Osteoblast (primary cell): ENCODE data around the gene ZDHHC8. TPM values are rescaled to one million over a fixed set of nuclear protein-coding genes. Genes with fewer than 3 reads are reported as not detected.

Experiments used
- DNase-seq: peaks from one replicate; pipeline ENCODE4 v3.0.0; 2011; ENCODE audit warnings: low spot score, mixed read lengths; ENCODE audit not compliant: insufficient read length; ENCODE audit errors: missing footprints
- H2AFZ ChIP-seq: 2 replicates; pipeline ENCODE4 v1.6.0; 2011; ENCODE audit warnings: mild to moderate bottlenecking, low read length
- H3K27ac ChIP-seq: 2 replicates; pipeline ENCODE4 v1.5.1; 2011; ENCODE audit warnings: mild to moderate bottlenecking, low read depth, low read length, moderate library complexity
- H3K27me3 ChIP-seq: 2 replicates; pipeline ENCODE4 v1.6.0; 2012; ENCODE audit warnings: mild to moderate bottlenecking, control low read depth, inconsistent platforms, low read length, moderate library complexity; ENCODE audit not compliant: insufficient read depth
- H3K36me3 ChIP-seq: 2 replicates; pipeline ENCODE4 v1.5.1; 2011; ENCODE audit warnings: mild to moderate bottlenecking, low read length, control low read depth, moderate library complexity; ENCODE audit not compliant: insufficient read depth
- H3K4me1 ChIP-seq: 2 replicates; pipeline ENCODE4 v1.5.1; 2011; ENCODE audit warnings: mild to moderate bottlenecking, low read length, control low read depth, moderate library complexity; ENCODE audit not compliant: insufficient read depth
- H3K4me2 ChIP-seq: 2 replicates; pipeline ENCODE4 v1.6.0; 2011; ENCODE audit warnings: mild to moderate bottlenecking, low read length; ENCODE audit not compliant: insufficient read depth
- H3K4me3 ChIP-seq: fragments of 200-600 bp; sonication (generic); 3 replicates; pipeline ENCODE4 v1.5.1; 2012; ENCODE audit warnings: mild to moderate bottlenecking, low read length, inconsistent platforms; ENCODE audit not compliant: insufficient read depth
- H3K79me2 ChIP-seq: 2 replicates; pipeline ENCODE4 v1.6.0; 2012; ENCODE audit warnings: mild to moderate bottlenecking, low read length, control low read depth, inconsistent platforms; ENCODE audit not compliant: insufficient read depth
- H3K9me3 ChIP-seq: 2 replicates; pipeline ENCODE4 v1.5.1; 2011; ENCODE audit warnings: low read depth, low read length, control low read depth
- H4K20me1 ChIP-seq: 2 replicates; pipeline ENCODE4 v1.6.0; 2012; ENCODE audit warnings: mild to moderate bottlenecking, low read length, control low read depth; ENCODE audit not compliant: insufficient read depth
- total RNA-seq: library from RNA; depleted of rRNA; stranded (reverse); fragments of >200 nt; gene quantifications from 2 replicates; pipeline ENCODE4 v1.2.3, GENCODE V29; 2012
- TF ChIP-seq, protein P1 (sequence below): IDR thresholded peaks from 2 replicates; pipeline ENCODE4 v1.5.1; 2011; ENCODE audit warnings: mild to moderate bottlenecking, low read depth, low read length, moderate library complexity; ENCODE audit errors: extremely low read depth

The ZDHHC8 gene
- total RNA-seq, 1 donor, result 9.8 TPM

DNA sequence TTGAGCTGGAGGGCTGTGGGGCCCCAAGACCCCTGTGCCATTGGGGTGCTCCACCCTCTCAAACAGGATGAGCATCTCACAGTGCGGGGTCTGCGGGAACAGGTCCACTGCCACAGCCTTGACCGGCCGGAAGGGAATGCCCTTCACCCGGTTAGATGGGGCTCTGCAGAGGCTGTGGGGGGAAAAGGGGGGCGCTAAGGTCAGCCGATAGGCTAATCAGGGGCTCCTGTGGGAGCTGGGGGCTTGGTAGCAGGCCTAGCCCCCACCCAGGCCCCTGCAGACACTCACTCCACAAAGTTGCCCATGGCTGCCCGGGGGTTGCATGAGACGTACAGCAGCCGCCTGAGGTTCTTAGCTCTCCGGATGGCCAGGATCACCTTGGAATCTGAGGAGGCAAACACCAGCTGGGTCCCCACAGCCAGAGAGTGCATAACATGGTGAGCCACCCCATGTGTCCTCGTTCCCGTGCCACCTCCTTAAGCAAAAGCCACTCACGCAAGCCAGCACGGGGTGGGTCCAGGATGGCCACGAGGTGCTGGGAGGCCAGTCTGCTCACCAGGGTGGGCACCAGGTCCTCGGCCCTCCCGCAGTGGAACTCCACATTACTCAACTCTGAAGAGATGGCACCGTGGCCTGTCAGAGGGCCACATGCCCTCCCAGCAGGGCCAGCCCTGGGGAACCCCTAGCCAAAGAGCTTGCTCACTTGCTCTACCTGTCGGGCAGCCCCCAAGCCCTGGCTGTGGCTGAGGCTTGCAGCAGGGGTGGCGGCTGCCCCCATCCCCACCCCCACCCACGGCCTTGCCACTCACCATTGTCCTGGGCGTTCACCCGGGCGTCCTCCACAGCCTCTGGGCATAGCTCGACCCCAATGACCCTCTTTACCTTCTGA lies 18.7 kb upstream of the ZDHHC8 start:
- TF ChIP-seq, protein P1, sequence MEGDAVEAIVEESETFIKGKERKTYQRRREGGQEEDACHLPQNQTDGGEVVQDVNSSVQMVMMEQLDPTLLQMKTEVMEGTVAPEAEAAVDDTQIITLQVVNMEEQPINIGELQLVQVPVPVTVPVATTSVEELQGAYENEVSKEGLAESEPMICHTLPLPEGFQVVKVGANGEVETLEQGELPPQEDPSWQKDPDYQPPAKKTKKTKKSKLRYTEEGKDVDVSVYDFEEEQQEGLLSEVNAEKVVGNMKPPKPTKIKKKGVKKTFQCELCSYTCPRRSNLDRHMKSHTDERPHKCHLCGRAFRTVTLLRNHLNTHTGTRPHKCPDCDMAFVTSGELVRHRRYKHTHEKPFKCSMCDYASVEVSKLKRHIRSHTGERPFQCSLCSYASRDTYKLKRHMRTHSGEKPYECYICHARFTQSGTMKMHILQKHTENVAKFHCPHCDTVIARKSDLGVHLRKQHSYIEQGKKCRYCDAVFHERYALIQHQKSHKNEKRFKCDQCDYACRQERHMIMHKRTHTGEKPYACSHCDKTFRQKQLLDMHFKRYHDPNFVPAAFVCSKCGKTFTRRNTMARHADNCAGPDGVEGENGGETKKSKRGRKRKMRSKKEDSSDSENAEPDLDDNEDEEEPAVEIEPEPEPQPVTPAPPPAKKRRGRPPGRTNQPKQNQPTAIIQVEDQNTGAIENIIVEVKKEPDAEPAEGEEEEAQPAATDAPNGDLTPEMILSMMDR, result no peak
- peaks cover 8% of the 10 kb centered on the region for H4K20me1 ChIP-seq

DNA sequence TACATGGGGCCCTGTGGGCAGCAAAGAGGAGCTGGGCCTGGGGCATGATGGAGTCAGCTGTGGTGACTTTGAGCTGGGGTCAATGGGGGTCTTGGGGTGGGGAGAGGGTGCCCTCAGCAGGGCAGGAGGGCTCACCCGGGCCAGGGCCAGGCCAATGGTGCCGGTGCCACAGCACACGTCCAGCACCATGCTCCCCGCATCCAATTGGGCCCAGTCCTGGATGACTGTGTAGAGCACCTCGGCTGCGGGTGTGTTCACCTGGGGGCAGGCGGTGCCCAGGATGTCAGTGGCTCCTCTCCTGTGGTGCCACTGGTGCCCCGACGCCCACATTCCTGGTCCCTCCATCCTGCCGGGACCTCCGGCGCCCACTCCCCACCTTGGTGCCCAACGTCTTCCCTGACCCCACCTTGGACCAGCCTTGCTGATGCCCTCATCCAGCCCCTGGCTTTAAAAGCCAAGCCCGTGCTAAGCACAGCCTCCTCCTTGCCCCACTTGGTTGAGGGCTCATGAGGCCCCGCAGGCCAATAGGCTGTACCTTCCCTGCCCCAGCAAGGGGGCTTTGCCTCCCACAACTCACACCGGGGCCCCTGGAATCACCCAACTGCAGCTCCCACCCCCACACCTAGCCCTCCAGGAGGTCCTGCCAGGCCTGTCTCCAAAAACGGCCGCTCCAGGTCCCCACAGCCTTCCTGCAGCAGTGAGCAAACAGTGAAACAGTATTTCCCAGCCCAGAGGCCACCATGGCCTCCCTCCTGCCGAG lies 17.9 kb upstream of the ZDHHC8 start:
- H3K27ac ChIP-seq, result no peak overlapping the region
- no peak overlapping the region for H3K4me3 ChIP-seq
- no peak overlapping the region for H3K4me2 ChIP-seq
- peaks cover 8% of the 10 kb centered on the region for H4K20me1 ChIP-seq
- H3K9me3 ChIP-seq, result no peaks in the 10 kb centered on the region
- peaks cover 58% of the 10 kb centered on the region for H3K36me3 ChIP-seq
- H3K79me2 ChIP-seq, result peaks cover 49% of the 10 kb centered on the region
- H3K27me3 ChIP-seq, result no peaks in the 10 kb centered on the region
- DNase-seq, result peak; percentile 80
- no peak overlapping the region for H2AFZ ChIP-seq
- TF ChIP-seq, protein P1, result no peak
- H3K4me1 ChIP-seq, result peaks cover 14% of the 10 kb centered on the region

More for the DNA sequence above, 18.7 kb upstream of the ZDHHC8 start:
- Histone ChIP-seq H3K79me2 (peaks cover 40% of the 10 kb centered on the region), H3K27ac (no peak overlapping the region), H2AFZ (no peak overlapping the region), H3K4me3 (no peak overlapping the region), H3K4me1 (peaks cover 7% of the 10 kb centered on the region), H3K36me3 (peaks cover 65% of the 10 kb centered on the region), H3K4me2 (no peak overlapping the region), H3K9me3 (no peaks in the 10 kb centered on the region), H3K27me3 (no peaks in the 10 kb centered on the region)
- peak; percentile 79 for DNase-seq

- Histone ChIP-seq H3K4me3 (no peak overlapping the region), H4K20me1 (peaks cover 8% of the 10 kb centered on the region), H3K9me3 (no peaks in the 10 kb centered on the region), H3K36me3 (peaks cover 55% of the 10 kb centered on the region), H3K4me1 (peaks cover 20% of the 10 kb centered on the region), H2AFZ (no peak overlapping the region), H3K4me2 (no peak overlapping the region), H3K27me3 (no peaks in the 10 kb centered on the region), H3K27ac (no peak overlapping the region), H3K79me2 (peaks cover 59% of the 10 kb centered on the region)
- TF ChIP-seq, protein P1, result no peak
- peak; percentile 82 for DNase-seq
These were observed 16.8 kb upstream of the ZDHHC8 start for GRCh38 chr22:20114506-20115475.
